Right atrium auricular region (tissue), 2 donors: Measurements from ENCODE around the gene FAM222A. TPM values are rescaled to one million over a fixed set of nuclear protein-coding genes. Genes with fewer than 3 reads are reported as not detected.

ENCODE experiments used
- DNase-seq: peaks from one replicate; pipeline ENCODE4 v3.0.0-alpha.2; 2019; ENCODE audit warnings: low spot score
- H3K27ac ChIP-seq, 2 donors: fragments of 200-600 bp; sonication (generic); 1 replicate in 1 of 2; 2 replicates in 1 of 2; pipeline ENCODE4 v1.5.1; 2016 to 2019
- H3K27me3 ChIP-seq, 2 donors: fragments of 200-600 bp; sonication (generic); one replicate each; pipeline versions ENCODE4 v1.5.1 to v1.6.0; 2017 to 2019
- H3K36me3 ChIP-seq: fragments of 200-600 bp; sonication (generic); one replicate; pipeline ENCODE4 v1.5.1; 2016
- H3K4me1 ChIP-seq, 2 donors: fragments of 200-600 bp; sonication (generic); one replicate each; pipeline versions ENCODE4 v1.5.1 to v1.6.0; 2017 to 2019
- H3K4me3 ChIP-seq, 2 donors: fragments of 200-600 bp; sonication (generic); 1 replicate in 1 of 2; 2 replicates in 1 of 2; pipeline ENCODE4 v1.5.1; 2017 to 2019; ENCODE audit warnings: mild to moderate bottlenecking in 1 of 2, moderate library complexity in 1 of 2
- H3K9me3 ChIP-seq, 2 donors: fragments of 200-600 bp; sonication (generic); one replicate each; pipeline ENCODE4 v1.5.1; 2019
- total RNA-seq, 2 donors: library from RNA; depleted of rRNA; stranded (reverse); fragments of >200 nt; gene quantifications; one replicate each; pipeline ENCODE4 v1.1.0, GENCODE V29; 2016
- TF ChIP-seq, protein P1 (sequence below), 2 donors: fragments of 200-600 bp; sonication (generic); IDR thresholded peaks; one replicate each; pipeline ENCODE4 v1.5.1; 2019; ENCODE audit warnings: antibody characterized with exemption in 2 of 2

Gene FAM222A
- total RNA-seq, 2 donors from 2014 or later: 23.6 to 32.4 TPM

- DNase-seq: no peak
- H3K27me3 ChIP-seq: no peaks in the 10 kb centered on the region
- TF ChIP-seq, protein P1, sequence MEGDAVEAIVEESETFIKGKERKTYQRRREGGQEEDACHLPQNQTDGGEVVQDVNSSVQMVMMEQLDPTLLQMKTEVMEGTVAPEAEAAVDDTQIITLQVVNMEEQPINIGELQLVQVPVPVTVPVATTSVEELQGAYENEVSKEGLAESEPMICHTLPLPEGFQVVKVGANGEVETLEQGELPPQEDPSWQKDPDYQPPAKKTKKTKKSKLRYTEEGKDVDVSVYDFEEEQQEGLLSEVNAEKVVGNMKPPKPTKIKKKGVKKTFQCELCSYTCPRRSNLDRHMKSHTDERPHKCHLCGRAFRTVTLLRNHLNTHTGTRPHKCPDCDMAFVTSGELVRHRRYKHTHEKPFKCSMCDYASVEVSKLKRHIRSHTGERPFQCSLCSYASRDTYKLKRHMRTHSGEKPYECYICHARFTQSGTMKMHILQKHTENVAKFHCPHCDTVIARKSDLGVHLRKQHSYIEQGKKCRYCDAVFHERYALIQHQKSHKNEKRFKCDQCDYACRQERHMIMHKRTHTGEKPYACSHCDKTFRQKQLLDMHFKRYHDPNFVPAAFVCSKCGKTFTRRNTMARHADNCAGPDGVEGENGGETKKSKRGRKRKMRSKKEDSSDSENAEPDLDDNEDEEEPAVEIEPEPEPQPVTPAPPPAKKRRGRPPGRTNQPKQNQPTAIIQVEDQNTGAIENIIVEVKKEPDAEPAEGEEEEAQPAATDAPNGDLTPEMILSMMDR (IDR thresholded peaks at IDR 0.05): peak in 1 of 2 donors; percentile 16
- H3K4me1 ChIP-seq: peaks cover 0 to 94% of the 10 kb centered on the region in 2 donors
- peak overlapping the region; percentile 86 to 95 for H3K27ac ChIP-seq
- H3K36me3 ChIP-seq: no peaks in the 10 kb centered on the region
- H3K9me3 ChIP-seq: no peaks in the 10 kb centered on the region
- H3K4me3 ChIP-seq: no peak overlapping the region
Measured at GRCh38 chr12:109719123-109720022, 5.7 kb downstream of the FAM222A start.

GRCh38 chr12:109720152-109720856 is 6.7 kb downstream of the FAM222A start:
- H3K27ac ChIP-seq: peak overlapping the region; percentile 86 to 95
- TF ChIP-seq, protein P1 (IDR thresholded peaks at IDR 0.05): no peak
- no peak overlapping the region for H3K4me3 ChIP-seq
- no peaks in the 10 kb centered on the region for H3K9me3 ChIP-seq
- peaks cover 0 to 89% of the 10 kb centered on the region in 2 donors for H3K4me1 ChIP-seq
- H3K27me3 ChIP-seq: no peaks in the 10 kb centered on the region
- no peaks in the 10 kb centered on the region for H3K36me3 ChIP-seq
- no peak for DNase-seq

DNA sequence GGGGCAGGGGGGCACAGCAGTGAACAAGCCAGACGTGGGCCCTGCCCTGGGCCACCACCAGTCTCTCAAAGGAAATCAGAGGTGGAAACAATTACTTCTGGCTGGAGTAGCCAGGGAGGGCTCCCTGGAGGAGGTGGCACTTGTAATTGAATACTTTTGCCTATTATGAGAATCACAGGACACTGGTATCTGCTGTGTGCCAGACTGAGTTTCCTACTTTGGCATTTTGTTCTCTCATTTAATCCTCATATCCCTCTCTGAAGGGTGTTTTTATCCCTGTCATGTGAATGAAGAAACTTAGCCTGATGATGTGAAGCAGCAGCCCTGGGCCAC is 7.2 kb downstream of the FAM222A start:
- H3K27me3 ChIP-seq: no peaks in the 10 kb centered on the region
- TF ChIP-seq, protein P1 (IDR thresholded peaks at IDR 0.05): no peak
- peaks cover 0 to 84% of the 10 kb centered on the region in 2 donors for H3K4me1 ChIP-seq
- H3K4me3 ChIP-seq: no peak overlapping the region
- no peaks in the 10 kb centered on the region for H3K36me3 ChIP-seq
- no peak for DNase-seq
- no peaks in the 10 kb centered on the region for H3K9me3 ChIP-seq
- H3K27ac ChIP-seq: peak overlapping the region; percentile 86 to 95

DNA sequence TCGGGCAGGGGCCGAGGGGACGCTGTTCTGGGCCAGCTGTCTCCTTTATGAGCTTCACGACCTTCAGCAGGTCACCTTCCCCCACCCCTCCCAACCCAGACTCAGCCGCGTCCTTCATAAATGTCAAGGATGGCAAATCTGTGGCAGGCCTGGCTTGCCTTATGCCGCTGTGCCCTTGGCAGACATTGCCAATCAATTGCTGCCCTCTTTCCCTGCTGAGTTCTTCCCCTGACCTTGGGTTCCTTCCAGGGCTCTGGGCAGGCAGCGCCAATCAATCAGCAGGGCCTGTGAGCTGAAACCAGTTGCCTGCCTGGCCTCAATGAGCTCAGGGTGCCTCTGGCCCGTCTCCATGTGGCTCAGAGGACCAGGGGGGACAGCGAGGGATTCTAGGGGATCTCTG is 7.7 kb downstream of the FAM222A start:
- no peak overlapping the region for H3K4me3 ChIP-seq
- peak overlapping the region; percentile 86 to 95 for H3K27ac ChIP-seq
- no peak for DNase-seq
- no peaks in the 10 kb centered on the region for H3K27me3 ChIP-seq
- H3K9me3 ChIP-seq: no peaks in the 10 kb centered on the region
- TF ChIP-seq, protein P1 (IDR thresholded peaks at IDR 0.05): no peak
- H3K36me3 ChIP-seq: no peaks in the 10 kb centered on the region
- peaks cover 0 to 81% of the 10 kb centered on the region in 2 donors for H3K4me1 ChIP-seq

DNA sequence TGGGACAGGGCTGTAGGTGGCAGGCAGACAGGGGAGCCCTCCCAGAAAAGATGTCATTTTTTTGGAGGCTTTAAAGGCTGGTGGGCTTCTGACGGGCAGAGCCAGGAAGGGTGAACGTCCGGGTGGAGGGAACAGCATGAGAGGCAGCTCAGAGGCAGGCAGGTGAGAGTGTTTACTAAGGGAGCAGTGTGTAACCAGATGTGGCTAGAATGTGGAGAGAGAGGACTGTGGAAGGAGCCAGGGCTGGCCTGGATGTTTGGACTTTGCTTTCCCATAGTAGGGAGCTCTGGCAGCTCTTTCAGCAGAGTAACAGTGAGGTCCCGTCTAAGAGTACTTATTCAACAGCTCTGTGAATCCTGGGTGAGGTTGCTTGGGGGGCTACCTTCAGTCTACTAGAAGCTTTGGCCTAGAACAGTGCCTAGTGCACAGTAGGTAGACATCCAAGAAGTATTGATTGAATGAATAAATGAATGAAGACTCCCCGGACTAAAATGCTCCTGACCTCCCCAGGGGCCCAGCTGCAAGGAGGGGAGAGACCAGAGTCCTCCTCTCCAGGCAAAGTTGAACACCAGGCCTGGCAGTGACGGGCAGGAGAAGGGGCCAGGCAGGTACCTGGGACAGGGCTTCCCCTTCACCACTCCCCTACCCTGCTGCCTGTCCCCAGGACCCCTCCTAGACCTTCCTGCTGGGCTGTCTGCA is 8.5 kb downstream of the FAM222A start:
- peaks cover 0 to 83% of the 10 kb centered on the region in 2 donors for H3K4me1 ChIP-seq
- TF ChIP-seq, protein P1 (IDR thresholded peaks at IDR 0.05): no peak
- no peak for DNase-seq
- H3K27me3 ChIP-seq: no peaks in the 10 kb centered on the region
- H3K27ac ChIP-seq: peak overlapping the region; percentile 86 to 95
- no peaks in the 10 kb centered on the region for H3K9me3 ChIP-seq
- H3K36me3 ChIP-seq: no peaks in the 10 kb centered on the region
- H3K4me3 ChIP-seq: no peak overlapping the region
